Loucy (cell line): ENCODE measurements around the gene DTNBP1.

Experiments used
- H2AFZ ChIP-seq: fragments of 200-600 bp; sonication (generic); 2 replicates; pipeline ENCODE4 v1.6.0; 2016; ENCODE audit warnings: antibody characterized with exemption, mild to moderate bottlenecking, low read length, moderate library complexity
- H3F3A ChIP-seq: fragments of 200-600 bp; 2 replicates; pipeline ENCODE4 v1.6.0; 2016; ENCODE audit warnings: antibody characterized with exemption, low read depth, mild to moderate bottlenecking
- H3K27me3 ChIP-seq: fragments of 200-600 bp; sonication (generic); 2 replicates; pipeline ENCODE4 v1.6.1; 2014; ENCODE audit warnings: low read length, mild to moderate bottlenecking; ENCODE audit not compliant: insufficient read depth, poor library complexity, severe bottlenecking
- H3K36me3 ChIP-seq: fragments of 200-600 bp; sonication (generic); 2 replicates; pipeline ENCODE4 v1.6.1; 2016; ENCODE audit warnings: low read length; ENCODE audit not compliant: insufficient read depth
- H3K4me1 ChIP-seq: fragments of 200-600 bp; sonication (generic); 2 replicates; pipeline ENCODE4 v1.5.1; 2014; ENCODE audit warnings: low read length, mild to moderate bottlenecking; ENCODE audit not compliant: insufficient read depth, poor library complexity, severe bottlenecking
- H3K4me2 ChIP-seq: fragments of 200-600 bp; sonication (generic); 2 replicates; pipeline ENCODE4 v1.6.0; 2014; ENCODE audit warnings: antibody characterized with exemption, low read length, low read depth, mild to moderate bottlenecking; ENCODE audit not compliant: poor library complexity, severe bottlenecking
- H3K4me3 ChIP-seq: fragments of 200-600 bp; sonication (generic); 2 replicates; pipeline ENCODE4 v1.5.1; 2014; ENCODE audit warnings: low read length, mild to moderate bottlenecking, mixed read lengths; ENCODE audit not compliant: poor library complexity, severe bottlenecking
- H3K79me2 ChIP-seq: fragments of 200-600 bp; sonication (generic); 2 replicates; pipeline ENCODE4 v1.6.1; 2014; ENCODE audit warnings: low read length; ENCODE audit not compliant: insufficient read depth
- H3K9ac ChIP-seq: fragments of 200-600 bp; sonication (generic); 2 replicates; pipeline ENCODE4 v1.6.0; 2014; ENCODE audit warnings: mild to moderate bottlenecking, low read depth, low read length, moderate library complexity; ENCODE audit not compliant: poor library complexity, severe bottlenecking
- H3K9me2 ChIP-seq: fragments of 200-600 bp; sonication (generic); replicated peaks from 2 replicates; pipeline ENCODE4 v1.6.1; 2016; ENCODE audit warnings: low read depth, low read length, mixed read lengths
- H3K9me3 ChIP-seq: fragments of 200-600 bp; sonication (generic); 2 replicates; pipeline ENCODE4 v1.6.1; 2014; ENCODE audit warnings: mild to moderate bottlenecking, antibody characterized with exemption, low read length, low read depth; ENCODE audit not compliant: insufficient read depth
- H4K20me1 ChIP-seq: fragments of 200-600 bp; sonication (generic); 2 replicates; pipeline ENCODE4 v1.6.0; 2014; ENCODE audit warnings: antibody characterized with exemption, low read length, mild to moderate bottlenecking; ENCODE audit not compliant: insufficient read depth, poor library complexity, severe bottlenecking
- CTCF ChIP-seq: fragments of 200-600 bp; sonication (generic); conservative IDR thresholded peaks from 2 replicates; pipeline ENCODE4 v1.5.1; 2014; ENCODE audit warnings: mild to moderate bottlenecking, antibody characterized with exemption, low read length
- EZH2phosphoT487 ChIP-seq: fragments of 200-600 bp; IDR thresholded peaks from 2 replicates; pipeline ENCODE4 v1.6.1; 2018; ENCODE audit warnings: antibody characterized with exemption, mild to moderate bottlenecking, moderate library complexity, borderline replicate concordance

The DTNBP1 gene

GRCh38 chr6:15487262-15487661 lies 175.6 kb downstream of the DTNBP1 start:
- Histone ChIP-seq H3K9ac (no peak overlapping the region), H3K27me3 (no peaks in the 10 kb centered on the region), H3K4me3 (no peak overlapping the region), H3K9me2 (no peaks in the 10 kb centered on the region), H3K79me2 (peaks cover 97% of the 10 kb centered on the region), H3K9me3 (no peaks in the 10 kb centered on the region), H4K20me1 (peaks cover 84% of the 10 kb centered on the region), H3K4me1 (peaks cover 31% of the 10 kb centered on the region), H2AFZ (no peak overlapping the region), H3K36me3 (peaks cover 93% of the 10 kb centered on the region), H3K4me2 (no peak overlapping the region), H3F3A (peaks cover 10% of the 10 kb centered on the region; the same call in 1 of the 2 replicates)
- no peak for TF ChIP-seq EZH2phosphoT487
- TF ChIP-seq CTCF, result no peak

GRCh38 chr6:15485936-15486335 lies 176.9 kb downstream of the DTNBP1 start:
- Histone ChIP-seq H3K36me3 (peaks cover 82% of the 10 kb centered on the region; the same call in 1 of the 2 replicates), H3K9me3 (no peaks in the 10 kb centered on the region), H3K4me1 (peaks cover 33% of the 10 kb centered on the region), H3K27me3 (no peaks in the 10 kb centered on the region), H4K20me1 (peaks cover 84% of the 10 kb centered on the region), H2AFZ (no peak overlapping the region), H3K79me2 (peaks cover 97% of the 10 kb centered on the region), H3F3A (peaks cover 10% of the 10 kb centered on the region; the same call in 1 of the 2 replicates), H3K9me2 (no peaks in the 10 kb centered on the region), H3K4me3 (no peak overlapping the region), H3K4me2 (no peak overlapping the region), H3K9ac (no peak overlapping the region)
- TF ChIP-seq EZH2phosphoT487, result no peak
- no peak for TF ChIP-seq CTCF

- H3K27me3 ChIP-seq, result no peaks in the 10 kb centered on the region
- H3K36me3 ChIP-seq, result peaks cover 82% of the 10 kb centered on the region; the same call in 1 of the 2 replicates
- H2AFZ ChIP-seq, result no peak overlapping the region
- no peaks in the 10 kb centered on the region for H3K9me2 ChIP-seq
- 0 out of 2 replicates have a peak, but pooled peaks cover 2% of the 10 kb centered on the region for H3F3A ChIP-seq
- peaks cover 97% of the 10 kb centered on the region for H3K79me2 ChIP-seq
- no peak overlapping the region for H3K9ac ChIP-seq
- no peak for TF ChIP-seq EZH2phosphoT487
- no peak for TF ChIP-seq CTCF
- peaks cover 34% of the 10 kb centered on the region for H3K4me1 ChIP-seq
- H4K20me1 ChIP-seq, result peaks cover 84% of the 10 kb centered on the region
- H3K4me2 ChIP-seq, result no peak overlapping the region
- H3K9me3 ChIP-seq, result no peaks in the 10 kb centered on the region
- H3K4me3 ChIP-seq, result no peak overlapping the region
Observed at GRCh38 chr6:15484821-15485220, 178.0 kb downstream of the DTNBP1 start.
